GM18502 (cell line): Measurements from ENCODE around the gene AP3B1.

Experiments used
- ATAC-seq: cut with Tn5 transposase; IDR thresholded peaks from one replicate; pipeline ENCODE4 v1.9.1; 2021; ENCODE audit warnings: mild to moderate bottlenecking; ENCODE audit not compliant: unreplicated experiment, poor library complexity

Gene AP3B1

GRCh38 chr5:78294248-78295034, at the start of gene AP3B1:
Gene AP3B1 (minus strand): TSS chr5:78294698. CDS start chr5:78294579, 119 bp downstream.
- peak; percentile 79 for ATAC-seq

GRCh38 chr5:78341440-78341839, 46.9 kb upstream of the AP3B1 start:
- ATAC-seq, result no peak

- ATAC-seq, result no peak
These were observed 45.3 kb upstream of the AP3B1 start for GRCh38 chr5:78339617-78340436.

GRCh38 chr5:78336698-78337097, 42.2 kb upstream of the AP3B1 start:
- no peak for ATAC-seq

GRCh38 chr5:78335976-78336375, 41.5 kb upstream of the AP3B1 start:
- no peak for ATAC-seq

GRCh38 chr5:78334811-78335210, 40.3 kb upstream of the AP3B1 start:
- ATAC-seq, result no peak

GRCh38 chr5:78331523-78332080, 37.1 kb upstream of the AP3B1 start:
- no peak for ATAC-seq

- ATAC-seq, result no peak
These were observed 34.2 kb upstream of the AP3B1 start for GRCh38 chr5:78328585-78329173.

GRCh38 chr5:78327761-78328510, 33.4 kb upstream of the AP3B1 start:
- ATAC-seq, result no peak

- no peak for ATAC-seq
These were observed 32.4 kb upstream of the AP3B1 start for GRCh38 chr5:78326930-78327329.

GRCh38 chr5:78323241-78323640, 28.7 kb upstream of the AP3B1 start:
- no peak for ATAC-seq

- ATAC-seq, result no peak
These were observed 25.9 kb upstream of the AP3B1 start for GRCh38 chr5:78320401-78320800.

GRCh38 chr5:78318337-78318736, 23.8 kb upstream of the AP3B1 start:
- ATAC-seq, result no peak

- no peak for ATAC-seq
These were observed 23.0 kb upstream of the AP3B1 start for GRCh38 chr5:78317515-78317914.

- no peak for ATAC-seq
These were observed 14.2 kb upstream of the AP3B1 start for GRCh38 chr5:78308703-78309102.

GRCh38 chr5:78300464-78301045, 6.1 kb upstream of the AP3B1 start:
- no peak for ATAC-seq

- no peak for ATAC-seq
These were observed 800 bp upstream of the AP3B1 start for GRCh38 chr5:78295035-78295961.

GRCh38 chr5:78293851-78294247, 649 bp downstream of the AP3B1 start:
- ATAC-seq, result peak; percentile 2

- ATAC-seq, result no peak
These were observed 2.8 kb downstream of the AP3B1 start for GRCh38 chr5:78291687-78292086.
